H9 (cell line): Measurements from ENCODE around the gene MCEE. TPM values are rescaled to one million over a fixed set of nuclear protein-coding genes. Genes with fewer than 3 reads are reported as not detected.

Source experiments
- DNase-seq: peaks from one replicate; pipeline ENCODE4 v3.0.0-alpha.2; 2017
- H2AFZ ChIP-seq: one replicate; pipeline ENCODE4 v1.6.1; 2013; ENCODE audit warnings: mild to moderate bottlenecking, low read length, control low read depth, moderate library complexity
- H2AK5ac ChIP-seq: 2 replicates; pipeline ENCODE4 v1.6.1; 2013; ENCODE audit warnings: low read length, control low read depth, mixed read lengths; ENCODE audit not compliant: insufficient read length
- H2BK120ac ChIP-seq: one replicate; pipeline ENCODE4 v1.6.1; 2013; ENCODE audit warnings: low read depth, mild to moderate bottlenecking, low read length, control low read depth, inconsistent platforms; ENCODE audit not compliant: poor library complexity, severe bottlenecking
- H2BK12ac ChIP-seq: 2 replicates; pipeline ENCODE4 v1.6.1; 2013; ENCODE audit warnings: low read length, control low read depth, mixed read lengths, low read depth; ENCODE audit not compliant: insufficient read length
- H2BK15ac ChIP-seq: 2 replicates; pipeline ENCODE4 v1.6.1; 2013; ENCODE audit warnings: low read depth, low read length, control low read depth
- H2BK20ac ChIP-seq: one replicate; pipeline ENCODE4 v1.6.1; 2013; ENCODE audit warnings: low read depth, mild to moderate bottlenecking, low read length, control low read depth, inconsistent platforms; ENCODE audit not compliant: poor library complexity, severe bottlenecking
- H2BK5ac ChIP-seq: 2 replicates; pipeline ENCODE4 v1.6.1; 2013; ENCODE audit warnings: low read length, control low read depth, mixed read lengths; ENCODE audit not compliant: insufficient read length
- H3K14ac ChIP-seq: 2 replicates; pipeline ENCODE4 v1.6.1; 2013; ENCODE audit warnings: low read length, control low read depth; ENCODE audit not compliant: insufficient read depth
- H3K18ac ChIP-seq: 2 replicates; pipeline ENCODE4 v1.6.1; 2013; ENCODE audit warnings: low read depth, mild to moderate bottlenecking, mixed read lengths, low read length, control low read depth; ENCODE audit not compliant: insufficient read length
- H3K23ac ChIP-seq: 2 replicates; pipeline ENCODE4 v1.6.1; 2013; ENCODE audit warnings: low read length, control low read depth, mixed read lengths, low read depth; ENCODE audit not compliant: insufficient read length
- H3K23me2 ChIP-seq: 2 replicates; pipeline ENCODE4 v1.6.1; 2013; ENCODE audit warnings: low read depth, mild to moderate bottlenecking, mixed read lengths, low read length, control low read depth; ENCODE audit not compliant: insufficient read length, poor library complexity, severe bottlenecking
- H3K27ac ChIP-seq: 2 replicates; pipeline ENCODE4 v1.5.1; 2013; ENCODE audit warnings: low read length, control low read depth, mixed read lengths, low read depth; ENCODE audit not compliant: insufficient read length
- H3K27me3 ChIP-seq: 2 replicates; pipeline ENCODE4 v1.6.1; 2013; ENCODE audit warnings: low read length, control low read depth, inconsistent platforms; ENCODE audit not compliant: insufficient read depth
- H3K4ac ChIP-seq: 2 replicates; pipeline ENCODE4 v1.6.1; 2013; ENCODE audit warnings: low read depth, mild to moderate bottlenecking, control low read depth, inconsistent platforms, low read length, moderate library complexity
- H3K4me1 ChIP-seq: 2 replicates; pipeline ENCODE4 v1.6.1; 2013; ENCODE audit warnings: low read length, control low read depth, inconsistent platforms; ENCODE audit not compliant: insufficient read depth
- H3K4me2 ChIP-seq: 2 replicates; pipeline ENCODE4 v1.6.1; 2013; ENCODE audit warnings: low read length, control low read depth, mixed read lengths; ENCODE audit not compliant: insufficient read length, insufficient read depth
- H3K56ac ChIP-seq: 2 replicates; pipeline ENCODE4 v1.6.1; 2013; ENCODE audit warnings: low read depth, mild to moderate bottlenecking, mixed read lengths, low read length, control low read depth; ENCODE audit not compliant: insufficient read length
- H3K79me1 ChIP-seq: 2 replicates; pipeline ENCODE4 v1.6.1; 2013; ENCODE audit warnings: low read depth, mild to moderate bottlenecking, moderate library complexity, low read length, control low read depth, inconsistent platforms; ENCODE audit not compliant: insufficient read depth, poor library complexity, severe bottlenecking
- H3K79me2 ChIP-seq: 2 replicates; pipeline ENCODE4 v1.6.1; 2013; ENCODE audit warnings: low read length, control low read depth, inconsistent platforms; ENCODE audit not compliant: insufficient read depth
- H3K9ac ChIP-seq: 2 replicates; pipeline ENCODE4 v1.6.1; 2013; ENCODE audit warnings: low read length, control low read depth, mixed read lengths; ENCODE audit not compliant: insufficient read length; ENCODE audit errors: extremely low read depth
- H3K9me3 ChIP-seq: one replicate; pipeline ENCODE4 v1.6.1; 2013; ENCODE audit warnings: low read depth, low read length, inconsistent platforms; ENCODE audit not compliant: control insufficient read depth
- H3T11ph ChIP-seq: one replicate; pipeline ENCODE4 v1.6.1; 2013; ENCODE audit warnings: mild to moderate bottlenecking, low read length, control low read depth, inconsistent platforms
- H4K20me1 ChIP-seq: one replicate; pipeline ENCODE4 v1.6.1; 2013; ENCODE audit not compliant: control insufficient read depth, insufficient read length, insufficient read depth
- H4K5ac ChIP-seq: 2 replicates; pipeline ENCODE4 v1.6.1; 2013; ENCODE audit warnings: low read depth, mild to moderate bottlenecking, mixed read lengths, low read length, control low read depth; ENCODE audit not compliant: insufficient read length
- H4K8ac ChIP-seq: replicated peaks from 2 replicates; pipeline ENCODE4 v1.6.1; 2013; ENCODE audit warnings: low read length, control low read depth, mixed read lengths, low read depth; ENCODE audit not compliant: insufficient read length
- H4K91ac ChIP-seq: 2 replicates; pipeline ENCODE4 v1.6.1; 2013; ENCODE audit warnings: low read depth, mild to moderate bottlenecking, moderate library complexity, mixed read lengths, low read length, control low read depth; ENCODE audit not compliant: insufficient read length
- H3K27ac Mint-ChIP-seq, 3 experiments: 2 replicates in 2 of 3; 3 replicates in 1 of 3; pipeline ENCODE4 v1.8.0; 2020 to 2021; ENCODE audit warnings: mixed read lengths in 3 of 3, mild to moderate bottlenecking in 1 of 3, moderate library complexity in 1 of 3
- H3K27me3 Mint-ChIP-seq: 2 replicates; pipeline ENCODE4 v1.8.0; 2021; ENCODE audit warnings: low read depth, mild to moderate bottlenecking, moderate library complexity, mixed read lengths
- H3K36me3 Mint-ChIP-seq, 3 experiments: 2 replicates in 2 of 3; 3 replicates in 1 of 3; pipeline ENCODE4 v1.8.0; 2020 to 2021; ENCODE audit warnings: low read depth in 3 of 3, mixed read lengths in 3 of 3; ENCODE audit not compliant: insufficient read depth in 1 of 3
- H3K4me1 Mint-ChIP-seq, 2 experiments: 2 replicates each; pipeline ENCODE4 v1.8.0; 2020; ENCODE audit warnings: mixed read lengths in 2 of 2
- H3K4me3 Mint-ChIP-seq, 2 experiments: 2 replicates in 1 of 2; 3 replicates in 1 of 2; pipeline ENCODE4 v1.8.0; 2020 to 2021; ENCODE audit warnings: mild to moderate bottlenecking in 2 of 2, mixed read lengths in 2 of 2, moderate library complexity in 1 of 2
- H3K9me3 Mint-ChIP-seq, 2 experiments: 2 replicates in 1 of 2; 3 replicates in 1 of 2; pipeline ENCODE4 v1.8.0; 2020; ENCODE audit warnings: mild to moderate bottlenecking in 2 of 2, mixed read lengths in 2 of 2, moderate library complexity in 1 of 2
- CTCF ChIP-seq: fragments of 200-600 bp; sonication (generic); conservative IDR thresholded peaks from 3 replicates; pipeline ENCODE4 v1.8.0; 2021; ENCODE audit warnings: antibody characterized with exemption, mild to moderate bottlenecking
- WGBS: extraction: QIAGEN DNeasy Blood & Tissue Kit; methylation state at CpG from one replicate; pipeline ENCODE4 v1.1.7; 2013; ENCODE audit warnings: missing lambda C conversion rate, low lambda C conversion rate, mixed read lengths; ENCODE audit not compliant: insufficient read length; ENCODE audit errors: extremely low coverage; 5-methylcytosine and 5-hydroxymethylcytosine counted together
- total RNA-seq: library from RNA; stranded (reverse); gene quantifications from 2 replicates; pipeline ENCODE4 v1.2.1, GENCODE V29; 2021

The MCEE gene
- total RNA-seq, 1 experiment from 2014 or later = 12.5 TPM

DNA sequence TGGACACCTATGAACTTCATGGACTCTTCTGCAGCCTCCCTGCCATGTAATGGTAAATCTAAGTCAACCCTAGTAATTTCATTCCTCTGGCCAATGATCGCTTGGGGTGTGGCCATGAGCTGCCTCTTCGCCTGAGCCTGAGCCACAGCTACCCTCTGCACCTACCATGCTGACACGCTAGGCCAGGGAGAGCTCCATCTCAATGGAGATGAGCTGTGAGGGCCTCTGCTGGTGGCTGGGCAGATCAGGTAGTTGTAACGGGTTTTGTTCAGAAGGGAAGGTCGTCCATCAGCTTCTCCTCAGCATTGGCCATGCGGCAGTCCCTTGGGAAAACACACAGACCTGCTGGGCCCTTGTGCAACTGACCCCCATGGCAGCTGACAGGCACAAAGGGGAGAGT lies 24.8 kb upstream of the MCEE start:
- peaks cover 10 to 23% of the 10 kb centered on the region in 2 experiments for H3K4me1 Mint-ChIP-seq
- DNase-seq = peak; percentile 77
- WGBS = no CpG with 5 or more reads among the region's 6 CpGs
- Histone ChIP-seq H3K9ac (no peak overlapping the region), H3K79me2 (no peaks in the 10 kb centered on the region), H2BK120ac (no peak overlapping the region), H2BK5ac (no peak overlapping the region), H4K91ac (no peak overlapping the region), H4K5ac (no peak overlapping the region), H3K14ac (no peak overlapping the region), H3K27me3 (no peaks in the 10 kb centered on the region), H3T11ph (no peak overlapping the region), H3K18ac (no peak overlapping the region), H2AK5ac (no peak overlapping the region), H2BK12ac (no peak overlapping the region), H3K9me3 (no peaks in the 10 kb centered on the region), H3K4me1 (no peaks in the 10 kb centered on the region; the same call in 1 of the 2 replicates), H2BK20ac (no peak overlapping the region), H3K79me1 (no peaks in the 10 kb centered on the region), H3K27ac (no peak overlapping the region), H3K23me2 (no peaks in the 10 kb centered on the region), H3K56ac (no peak overlapping the region), H4K8ac (no peak overlapping the region), H2BK15ac (no peak overlapping the region), H3K4ac (no peak overlapping the region), H3K23ac (no peak overlapping the region), H2AFZ (no peak overlapping the region), H4K20me1 (no peaks in the 10 kb centered on the region), H3K4me2 (no peak overlapping the region)
- no peak overlapping the region for H3K27ac Mint-ChIP-seq
- peaks cover 4% of the 10 kb centered on the region for H3K27me3 Mint-ChIP-seq
- H3K9me3 Mint-ChIP-seq = no peaks in the 10 kb centered on the region
- H3K4me3 Mint-ChIP-seq = no peak overlapping the region
- peaks cover 2 to 7% (median 6%) of the 10 kb centered on the region in 3 experiments; a peak in 6 of 7 replicates for H3K36me3 Mint-ChIP-seq
- peak; percentile 58 for TF ChIP-seq CTCF
